ENCODE data around the gene KRT77.

DNA sequence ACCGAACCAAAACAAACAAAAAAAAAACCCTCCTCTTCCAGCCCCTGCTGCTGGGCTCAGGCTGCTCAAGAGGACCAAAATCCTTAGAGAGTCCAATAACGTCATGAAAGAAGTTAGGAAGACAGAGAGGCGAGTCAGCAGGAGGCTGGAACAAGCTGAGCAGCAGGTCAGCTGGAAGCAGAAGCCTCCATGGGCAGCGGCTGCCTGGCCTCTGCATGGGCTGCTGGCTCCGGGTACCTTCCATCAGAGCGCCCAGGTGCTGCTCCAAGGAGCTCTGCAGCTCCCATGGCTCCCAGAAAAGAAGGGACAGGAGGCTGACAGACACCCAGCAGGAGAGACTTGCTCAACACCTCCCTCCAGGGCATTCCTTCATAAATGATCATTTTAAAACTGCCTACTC, 48.1 kb downstream of the KRT77 start:
- no peak for TF ChIP-seq EZH2phosphoT487 (IDR thresholded peaks at IDR 0.05; ENCODE audit: borderline replicate concordance, low read depth, low read length)
- TF ChIP-seq, protein P1, sequence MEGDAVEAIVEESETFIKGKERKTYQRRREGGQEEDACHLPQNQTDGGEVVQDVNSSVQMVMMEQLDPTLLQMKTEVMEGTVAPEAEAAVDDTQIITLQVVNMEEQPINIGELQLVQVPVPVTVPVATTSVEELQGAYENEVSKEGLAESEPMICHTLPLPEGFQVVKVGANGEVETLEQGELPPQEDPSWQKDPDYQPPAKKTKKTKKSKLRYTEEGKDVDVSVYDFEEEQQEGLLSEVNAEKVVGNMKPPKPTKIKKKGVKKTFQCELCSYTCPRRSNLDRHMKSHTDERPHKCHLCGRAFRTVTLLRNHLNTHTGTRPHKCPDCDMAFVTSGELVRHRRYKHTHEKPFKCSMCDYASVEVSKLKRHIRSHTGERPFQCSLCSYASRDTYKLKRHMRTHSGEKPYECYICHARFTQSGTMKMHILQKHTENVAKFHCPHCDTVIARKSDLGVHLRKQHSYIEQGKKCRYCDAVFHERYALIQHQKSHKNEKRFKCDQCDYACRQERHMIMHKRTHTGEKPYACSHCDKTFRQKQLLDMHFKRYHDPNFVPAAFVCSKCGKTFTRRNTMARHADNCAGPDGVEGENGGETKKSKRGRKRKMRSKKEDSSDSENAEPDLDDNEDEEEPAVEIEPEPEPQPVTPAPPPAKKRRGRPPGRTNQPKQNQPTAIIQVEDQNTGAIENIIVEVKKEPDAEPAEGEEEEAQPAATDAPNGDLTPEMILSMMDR (conservative IDR thresholded peaks at IDR 0.05; ENCODE audit: low read length): no peak

All from OCI-LY7 (cell line).